ENCODE measurements around the gene PER1. TPM values are rescaled to one million over a fixed set of nuclear protein-coding genes. Genes with fewer than 3 reads are reported as not detected.

Gene PER1
- total and polyA plus RNA-seq, 9 of the 15 experiments (the other 6 are each of a cell fraction or from before 2014, with no cell fraction given), result 0.13 to 26.0 (median 3.4) TPM

- peak; percentile 40; the same call in 1 of the 2 replicates for TF ChIP-seq ZNF395 (CRISPR knock-in tag; IDR thresholded peaks at IDR 0.05)
- TF ChIP-seq ETS1 (conservative IDR thresholded peaks at IDR 0.05; ENCODE audit: control insufficient read depth, low read depth, low read length), result no peak
- TF ChIP-seq CEBPB (tag; IDR thresholded peaks at IDR 0.05), result no peak
- peak; percentile 72; the same call in 1 of the 2 replicates for TF ChIP-seq RAD51 (IDR thresholded peaks at IDR 0.05; ENCODE audit: borderline replicate concordance, low read depth)
- TF ChIP-seq EGR1 (conservative IDR thresholded peaks at IDR 0.05), result peak; percentile 24; the same call in 1 of the 2 replicates
- TF ChIP-seq E2F8 (IDR thresholded peaks at IDR 0.05; ENCODE audit: low read depth, partially characterized antibody), result peak; percentile 79
- TF ChIP-seq POU5F1 (IDR thresholded peaks at IDR 0.05; ENCODE audit: borderline replicate concordance, low read depth, low read length, partially characterized antibody), result no peak
- TF ChIP-seq CHD1 (IDR thresholded peaks at IDR 0.05; ENCODE audit: low read length), result no peak
- no peak for TF ChIP-seq TARDBP (IDR thresholded peaks at IDR 0.05)
- TF ChIP-seq ARID4B (CRISPR knock-in tag; IDR thresholded peaks at IDR 0.05), result peak; percentile 70
- no peak for TF ChIP-seq NR2C2 (CRISPR knock-in tag; IDR thresholded peaks at IDR 0.05)
- TF ChIP-seq NR2C2 (tag; IDR thresholded peaks at IDR 0.05), result 0 out of 2 replicates have a peak, but pooled peaks have one; percentile 13
- TF ChIP-seq YY1 (IDR thresholded peaks at IDR 0.05; ENCODE audit: borderline replicate concordance in 1 of 3, control insufficient read depth in 1 of 3, extremely low read depth in 1 of 3, insufficient read depth in 3 of 3, insufficient read length in 1 of 3, insufficient replicate concordance in 2 of 3, low read depth in 1 of 3, low read length in 2 of 3), result peak in 2 of 3 experiments; percentile 46 to 63
- TF ChIP-seq STAT5A (IDR thresholded peaks at IDR 0.05; ENCODE audit: borderline replicate concordance, low read length), result no peak
Measured at GRCh38 chr17:8189711-8190477, 37.7 kb upstream of the PER1 start, which contains the start of gene BORCS6 (continued).

Measured in K562 (cell line).